ENCODE results near the gene RAP2C.

RAP2C gene

GRCh38 chrX:132236121-132236520 lies 16.9 kb upstream of the RAP2C start:
- H3K4me3 ChIP-seq (replicated peaks; ENCODE audit: low read depth, low read length): no peak overlapping the region

DNA sequence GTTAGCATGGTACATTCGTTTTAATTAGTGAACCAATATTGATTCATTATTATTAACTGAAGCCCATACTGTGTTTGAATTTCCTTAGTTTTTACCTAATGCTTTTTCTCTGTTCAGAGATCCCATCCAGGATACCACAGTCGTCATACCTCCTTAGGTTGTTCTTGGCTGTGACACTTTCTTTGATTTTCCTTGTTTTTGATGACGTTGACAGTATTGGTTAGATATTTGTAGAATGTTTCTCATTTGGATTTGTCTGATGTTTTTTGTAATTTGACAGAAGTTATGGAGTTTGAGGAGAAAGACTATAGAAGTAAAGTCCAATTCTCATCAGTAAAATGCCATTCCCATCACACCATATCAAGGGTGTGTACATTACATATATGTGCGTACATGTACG lies 16.2 kb upstream of the RAP2C start:
- no peak overlapping the region for H3K4me3 ChIP-seq (replicated peaks; ENCODE audit: low read depth, low read length)
- TF ChIP-seq CTCF (IDR thresholded peaks at IDR 0.05; ENCODE audit: low read depth, low read length, missing control alignments): no peak
- DNase-seq (ENCODE audit: extremely low read depth, low read depth): no peak

More at GRCh38 chrX:132236121-132236520, 16.9 kb upstream of the RAP2C start:
- no peak for DNase-seq (ENCODE audit: extremely low read depth, low read depth)
- TF ChIP-seq CTCF (IDR thresholded peaks at IDR 0.05; ENCODE audit: low read depth, low read length, missing control alignments): no peak

DNA sequence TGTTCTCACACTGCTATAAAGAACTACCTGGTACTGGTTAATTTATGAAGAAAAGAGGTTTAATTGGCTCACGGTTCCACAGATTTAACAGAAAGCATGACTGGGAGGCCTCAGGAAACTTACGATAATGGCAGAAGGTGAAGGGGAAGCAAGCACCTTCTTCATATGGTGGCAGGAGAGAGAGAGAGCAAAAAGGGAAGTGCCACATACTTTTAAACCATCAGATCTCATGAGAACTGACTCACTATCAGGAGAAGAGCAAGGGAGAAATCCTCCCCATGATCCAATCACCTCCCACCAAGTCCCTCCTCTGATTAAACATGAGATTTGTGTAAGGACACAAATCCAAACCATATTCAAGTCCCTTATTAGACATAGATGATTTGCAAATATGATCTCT lies 12.3 kb upstream of the RAP2C start:
- no peak overlapping the region for H3K4me3 ChIP-seq (replicated peaks; ENCODE audit: low read depth, low read length)
- no peak for DNase-seq (ENCODE audit: extremely low read depth, low read depth)
- TF ChIP-seq CTCF (IDR thresholded peaks at IDR 0.05; ENCODE audit: low read depth, low read length, missing control alignments): no peak

- no peak overlapping the region for H3K4me3 ChIP-seq (replicated peaks; ENCODE audit: low read depth, low read length)
- DNase-seq (ENCODE audit: extremely low read depth, low read depth): no peak
- no peak for TF ChIP-seq CTCF (IDR thresholded peaks at IDR 0.05; ENCODE audit: low read depth, low read length, missing control alignments)
These were observed 8.3 kb upstream of the RAP2C start for GRCh38 chrX:132227383-132228112.

DNA sequence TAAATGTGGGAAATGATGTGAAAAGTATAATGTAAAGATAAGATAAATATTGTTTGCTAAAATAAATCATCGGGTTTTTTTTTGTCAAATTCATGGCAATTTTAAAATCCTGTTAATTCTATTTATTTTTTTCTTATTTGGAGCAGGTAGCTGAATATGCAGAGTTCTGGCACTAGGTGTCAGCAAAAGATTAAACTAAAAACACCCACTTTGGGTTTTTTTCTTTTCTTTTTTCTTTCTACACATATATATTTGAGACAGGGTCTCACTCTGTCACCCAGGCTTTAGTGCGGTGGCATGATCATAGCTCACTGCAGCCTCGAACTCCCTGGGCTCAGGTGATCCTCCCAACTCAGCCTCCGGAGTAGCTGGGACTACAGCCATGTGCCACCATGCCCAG lies 6.9 kb upstream of the RAP2C start:
- TF ChIP-seq CTCF (IDR thresholded peaks at IDR 0.05; ENCODE audit: low read depth, low read length, missing control alignments): peak; percentile 7
- H3K4me3 ChIP-seq (replicated peaks; ENCODE audit: low read depth, low read length): no peak overlapping the region
- no peak for DNase-seq (ENCODE audit: extremely low read depth, low read depth)

DNA sequence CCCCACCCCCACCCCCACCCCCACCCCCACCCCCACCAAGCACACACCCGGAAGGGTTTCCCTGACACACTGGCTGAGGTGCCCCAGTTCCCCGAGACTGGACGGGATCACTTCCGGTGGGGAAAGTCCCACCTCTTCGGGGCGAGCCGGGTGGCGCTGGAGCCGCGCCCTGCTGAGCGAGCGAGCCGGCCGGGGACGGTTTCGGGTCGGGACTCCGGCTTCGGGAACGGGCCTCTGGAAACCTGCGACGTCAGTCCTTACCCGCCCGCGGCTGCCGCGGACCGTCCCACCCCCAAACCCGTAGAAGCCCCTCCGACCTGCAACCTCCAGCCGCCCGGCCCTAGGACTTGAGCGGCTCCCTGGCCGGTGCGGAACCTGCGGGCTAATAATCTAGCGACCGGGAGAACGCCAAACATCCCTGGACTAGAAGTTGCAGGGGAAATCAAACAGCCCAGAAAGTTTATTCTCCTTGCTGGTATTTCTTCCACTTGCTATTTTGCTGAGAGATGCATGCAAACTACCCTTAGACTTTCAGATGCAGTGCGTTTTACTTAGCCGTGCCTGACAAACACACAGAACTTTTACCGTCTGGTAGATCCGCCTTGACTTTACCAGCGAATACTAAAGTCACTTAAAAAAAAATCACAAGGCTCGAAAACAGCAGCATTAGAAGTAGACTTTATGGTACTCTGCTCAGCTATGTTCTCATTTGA lies 991 bp downstream of the RAP2C start:
- peak; percentile 56 for DNase-seq (ENCODE audit: extremely low read depth, low read depth)
- H3K4me3 ChIP-seq (replicated peaks; ENCODE audit: low read depth, low read length): peak overlapping the region; percentile 51
- no peak for TF ChIP-seq CTCF (IDR thresholded peaks at IDR 0.05; ENCODE audit: low read depth, low read length, missing control alignments)

Data from HFF-Myc (cell line).